ENCODE measurements around the gene COG5.
"Not testable (repeated sequence)": the region's sequence is repeated elsewhere in the genome, so short reads cannot be mapped to it uniquely, and the experiment has no call there.

COG5 gene

GRCh38 chr7:107258737-107259136 is 305.0 kb downstream of the COG5 start:
- no peak for DNase-seq

- DNase-seq = no peak
These were observed 308.1 kb downstream of the COG5 start for GRCh38 chr7:107255602-107256001.

- DNase-seq = no peak
These were observed 309.2 kb downstream of the COG5 start for GRCh38 chr7:107254398-107254985.

GRCh38 chr7:107253599-107253998 is 310.1 kb downstream of the COG5 start:
- no peak for DNase-seq

GRCh38 chr7:107251963-107252362 is 311.8 kb downstream of the COG5 start:
- DNase-seq = no peak

GRCh38 chr7:107248551-107249316 is 315.0 kb downstream of the COG5 start:
- DNase-seq = no peak

GRCh38 chr7:107246836-107247235 is 316.9 kb downstream of the COG5 start:
- not testable (repeated sequence) for DNase-seq

- DNase-seq = no peak
These were observed 319.1 kb downstream of the COG5 start for GRCh38 chr7:107244613-107245012.

- no peak for DNase-seq
These were observed 321.5 kb downstream of the COG5 start for GRCh38 chr7:107242267-107242666.

GRCh38 chr7:107237451-107237850 is 326.3 kb downstream of the COG5 start:
- no peak for DNase-seq

GRCh38 chr7:107236862-107237261 is 326.9 kb downstream of the COG5 start:
- DNase-seq = no peak

GRCh38 chr7:107234436-107234835 is 329.3 kb downstream of the COG5 start:
- no peak for DNase-seq

GRCh38 chr7:107233981-107234380 is 329.7 kb downstream of the COG5 start:
- no peak for DNase-seq

GRCh38 chr7:107233174-107233573 is 330.5 kb downstream of the COG5 start:
- DNase-seq = no peak

- no peak for DNase-seq
These were observed 331.1 kb downstream of the COG5 start for GRCh38 chr7:107232568-107233090.

GRCh38 chr7:107230334-107230733 is 333.4 kb downstream of the COG5 start:
- DNase-seq = no peak

- DNase-seq = no peak
These were observed 335.4 kb downstream of the COG5 start for GRCh38 chr7:107228291-107228690.

GRCh38 chr7:107224374-107225223 is 339.1 kb downstream of the COG5 start:
- no peak for DNase-seq

- DNase-seq = not testable (repeated sequence)
These were observed 342.9 kb downstream of the COG5 start for GRCh38 chr7:107220806-107221205.

- DNase-seq = no peak
These were observed 343.4 kb downstream of the COG5 start for GRCh38 chr7:107220356-107220755.

- no peak for DNase-seq
These were observed 344.0 kb downstream of the COG5 start for GRCh38 chr7:107219563-107220244.

GRCh38 chr7:107213945-107214344 is 349.8 kb downstream of the COG5 start:
- DNase-seq = no peak

Data from AML-193 (cell line).